Stimulated activated CD4-positive, alpha-beta T cell treated with anti-CD3 and anti-CD28 coated beads, Interleukin-12 subunit alpha, Interleukin-12 subunit beta, amount 100 ng/mL, for 24 hours (primary cell): Measurements from ENCODE around the gene PODXL.
A peak's percentile ranks its signal among the peaks of the same experiment; 100 is the strongest.
"Not testable (repeated sequence)": the region's sequence is repeated elsewhere in the genome, so short reads cannot be mapped to it uniquely, and the experiment has no call there.

Experiments used
- DNase-seq, 2 experiments: peaks; one replicate each; pipeline ENCODE4 v3.0.0-alpha.2; 2020; ENCODE audit warnings: low read depth in 2 of 2

The PODXL gene

DNA sequence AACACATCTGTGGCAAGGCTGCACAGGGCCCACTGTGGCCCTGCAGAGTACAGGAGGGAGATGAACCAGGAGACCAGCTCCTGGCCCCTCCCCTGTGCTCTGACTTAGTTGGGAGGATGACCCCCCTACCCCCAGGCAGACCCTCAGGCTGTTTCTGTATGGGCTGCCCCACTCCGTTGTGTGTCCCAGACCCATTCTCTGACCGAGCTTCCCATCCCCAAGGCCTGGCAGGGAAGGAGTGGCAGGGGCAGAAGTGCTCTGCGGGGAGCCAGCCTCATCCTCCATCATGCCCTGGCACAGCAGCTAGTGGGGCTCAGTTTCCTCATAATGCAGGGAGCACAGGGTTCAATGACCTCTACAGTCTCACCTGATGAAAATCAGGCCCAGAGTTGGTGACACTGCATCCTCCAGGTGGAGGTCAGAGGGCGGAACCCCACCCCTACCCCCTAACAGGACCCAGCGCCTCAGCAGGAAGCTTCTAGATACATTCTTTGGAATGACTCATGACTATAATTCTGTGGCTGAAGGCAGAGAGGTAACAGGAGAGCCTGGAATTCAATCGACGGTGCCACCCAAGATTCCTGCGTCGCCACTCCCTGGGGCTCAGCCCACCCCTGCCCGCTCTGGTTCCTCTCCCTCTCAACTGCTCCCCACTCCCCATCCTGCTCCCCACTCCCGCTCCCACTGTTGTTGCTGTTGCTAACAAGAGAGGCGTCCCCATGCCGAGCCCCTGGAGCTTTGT lies 18.2 kb downstream of the PODXL start:
- DNase-seq, result no peak

DNA sequence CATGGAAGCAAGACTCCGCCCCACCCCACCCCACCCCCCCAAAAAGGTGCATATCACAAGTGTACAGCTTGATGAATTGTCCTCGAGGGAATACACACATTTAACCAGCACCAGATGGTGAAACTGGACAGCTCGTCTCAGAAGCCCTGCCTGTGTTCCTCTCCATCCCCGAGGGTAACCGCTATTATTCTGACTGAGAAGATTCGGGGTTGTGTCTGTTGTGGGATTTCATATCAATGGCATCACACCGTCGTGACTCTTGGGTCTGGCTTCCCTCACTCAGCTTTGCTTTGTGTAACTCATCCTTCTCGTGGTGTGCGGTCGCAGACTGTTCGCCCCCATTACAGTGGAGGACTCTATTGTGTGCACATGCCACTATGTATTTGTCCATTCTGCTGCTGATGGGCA lies 18.9 kb downstream of the PODXL start:
- DNase-seq, result no peak

DNA sequence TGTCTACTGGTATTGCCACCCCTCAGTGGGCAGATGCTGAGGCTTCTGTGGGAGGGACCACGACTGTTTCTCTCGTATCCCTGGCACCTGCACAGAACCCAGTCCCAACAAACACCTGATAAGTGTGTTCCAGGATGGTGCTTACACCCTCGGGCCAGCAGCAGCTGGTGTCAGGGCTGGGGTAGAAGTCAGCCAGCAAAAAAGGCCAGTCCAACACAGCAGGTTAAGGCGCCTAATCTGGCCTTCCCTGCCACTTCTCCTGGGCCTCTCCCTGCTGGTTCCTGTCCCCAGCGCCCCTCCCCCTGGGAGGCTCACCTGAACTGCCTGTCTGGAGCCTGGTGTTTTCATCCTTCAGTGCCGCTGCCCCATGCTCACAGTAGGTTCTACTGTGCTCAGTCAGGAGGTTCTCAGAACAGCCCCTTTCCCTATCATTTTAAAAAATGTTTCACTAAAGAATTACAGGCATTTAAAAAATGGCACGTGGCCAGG lies 20.0 kb downstream of the PODXL start:
- DNase-seq, result no peak

DNA sequence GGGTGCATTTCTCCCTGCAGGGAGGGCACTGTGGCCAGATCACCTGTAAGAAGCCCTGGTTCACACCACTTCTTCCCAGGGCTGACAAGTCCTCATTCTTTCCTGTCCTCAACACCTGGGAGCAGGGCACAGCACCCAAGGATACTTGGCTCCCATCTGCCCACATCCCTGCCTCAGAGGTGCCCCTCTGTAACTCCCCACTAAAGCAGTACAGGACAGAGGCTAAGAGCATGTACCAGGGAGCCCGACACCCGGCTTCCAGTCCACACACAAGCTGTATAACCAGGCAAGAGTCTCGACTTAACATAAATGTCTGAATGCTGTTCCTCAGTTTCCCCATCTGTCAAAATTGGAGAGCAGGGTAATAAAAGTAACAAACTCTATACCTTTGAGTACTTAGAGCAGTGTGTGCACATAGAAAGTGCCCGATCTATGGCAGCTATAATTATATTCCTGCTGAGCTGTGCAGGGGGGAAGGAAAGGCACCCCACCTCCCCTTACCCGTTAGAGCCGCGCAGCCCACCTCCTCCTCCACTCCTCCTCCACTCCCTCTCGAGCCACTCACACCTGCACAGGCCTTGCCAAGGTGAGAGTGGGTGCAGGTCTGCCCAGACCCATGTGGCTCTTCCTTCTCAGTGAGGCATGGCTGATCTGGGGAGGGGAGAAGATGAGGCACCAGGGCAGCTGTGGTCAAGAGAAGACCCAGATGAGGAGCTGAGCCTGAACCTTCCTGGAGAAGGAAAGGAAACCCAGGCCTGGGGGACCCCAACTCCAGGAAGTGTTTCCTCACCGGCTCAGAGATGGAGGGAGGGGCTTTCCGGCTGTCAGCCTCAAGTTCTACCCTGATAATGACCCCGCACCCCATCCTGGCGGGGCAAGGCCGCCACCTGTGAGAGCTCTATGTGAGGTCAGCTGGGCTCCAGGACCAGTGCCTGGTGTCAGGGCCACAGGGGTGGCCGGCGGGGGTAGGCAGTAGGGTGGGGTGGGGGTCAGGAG lies 22.6 kb downstream of the PODXL start:
- DNase-seq, result no peak

DNA sequence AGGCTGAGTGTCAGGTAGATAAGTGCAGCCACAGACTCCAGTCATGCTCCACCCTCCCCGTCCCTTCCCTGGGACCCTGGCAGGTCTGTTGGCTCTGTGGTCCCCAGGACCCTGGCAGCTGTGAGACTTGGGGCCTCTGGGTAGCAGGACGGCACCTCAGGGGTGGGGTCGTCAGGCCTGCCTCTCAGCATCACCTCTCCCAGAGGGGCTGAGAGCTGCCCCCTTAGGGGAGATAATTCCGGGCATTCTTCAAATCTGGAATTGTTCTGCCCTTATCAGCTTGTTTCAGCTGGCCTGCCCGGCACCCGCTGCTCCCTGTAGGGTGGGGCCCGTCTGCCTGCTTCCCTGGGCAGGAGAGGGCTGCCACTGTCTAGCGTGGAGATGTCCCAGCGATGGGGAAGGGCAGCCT lies 23.3 kb downstream of the PODXL start:
- no peak for DNase-seq

DNA sequence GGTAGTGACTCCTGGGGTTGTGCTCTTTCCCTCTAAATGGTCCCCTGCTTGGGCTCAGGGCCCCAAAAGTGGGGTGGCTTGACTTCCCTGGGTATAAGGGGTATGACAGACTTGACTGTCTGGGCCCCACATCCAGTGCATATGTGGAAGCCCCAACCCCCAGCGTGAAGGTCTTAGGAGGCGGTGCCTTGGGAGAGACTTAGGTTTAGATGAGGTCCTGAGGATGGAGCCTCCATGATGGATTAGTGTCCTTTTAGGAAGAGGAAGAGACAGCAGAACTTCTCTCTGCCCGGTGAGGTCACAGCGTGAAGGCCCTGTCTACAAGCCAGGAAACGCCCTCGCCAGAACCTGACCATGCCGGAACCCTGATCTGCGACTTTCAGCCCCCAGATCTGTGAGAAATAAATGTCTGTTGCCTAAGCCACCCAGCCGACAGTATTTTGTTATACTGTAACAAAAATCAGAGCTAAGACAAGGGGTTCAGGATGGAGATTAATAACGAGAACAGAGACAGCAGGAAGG lies 23.8 kb downstream of the PODXL start:
- DNase-seq, result no peak

DNA sequence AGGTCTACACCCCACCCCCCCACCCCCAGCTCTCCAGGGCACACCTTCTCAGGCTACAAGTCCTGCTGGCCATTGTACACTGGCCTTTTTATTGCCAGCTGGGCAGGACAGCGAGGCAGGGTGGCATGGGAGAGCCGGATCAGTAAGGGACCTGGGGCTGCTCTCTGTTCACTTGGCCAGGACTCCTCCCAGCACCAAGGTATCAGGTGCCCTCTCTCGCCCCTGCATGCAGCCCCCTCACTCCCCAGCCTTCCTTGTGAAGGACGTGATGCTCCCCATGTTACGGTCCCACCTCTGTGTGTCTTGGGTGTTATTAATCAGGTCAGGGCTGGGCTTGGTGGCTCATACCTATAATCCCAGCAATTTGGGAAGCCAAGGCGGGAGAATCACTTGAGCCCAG lies 26.3 kb downstream of the PODXL start:
- DNase-seq, result no peak

DNA sequence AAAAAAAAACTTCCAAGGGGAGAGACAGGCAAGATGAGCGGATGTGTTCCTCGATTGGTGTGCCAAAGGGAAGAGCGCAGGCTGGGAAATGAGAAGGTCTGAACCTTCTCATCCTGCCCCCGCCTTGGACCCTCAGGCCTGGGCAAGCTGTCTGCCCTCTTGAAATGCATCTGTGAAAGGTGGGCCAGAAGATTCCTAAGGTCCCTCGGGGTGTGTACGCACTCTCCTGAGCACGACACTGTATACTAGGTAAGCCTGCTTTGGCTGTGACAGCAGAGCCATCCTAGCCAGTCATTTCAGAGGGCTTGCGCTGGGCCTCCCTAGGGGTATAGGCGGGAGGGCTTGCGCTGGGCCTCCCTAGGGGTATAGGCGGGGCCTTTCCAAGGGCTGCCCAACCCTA lies 26.8 kb downstream of the PODXL start:
- no peak for DNase-seq

DNA sequence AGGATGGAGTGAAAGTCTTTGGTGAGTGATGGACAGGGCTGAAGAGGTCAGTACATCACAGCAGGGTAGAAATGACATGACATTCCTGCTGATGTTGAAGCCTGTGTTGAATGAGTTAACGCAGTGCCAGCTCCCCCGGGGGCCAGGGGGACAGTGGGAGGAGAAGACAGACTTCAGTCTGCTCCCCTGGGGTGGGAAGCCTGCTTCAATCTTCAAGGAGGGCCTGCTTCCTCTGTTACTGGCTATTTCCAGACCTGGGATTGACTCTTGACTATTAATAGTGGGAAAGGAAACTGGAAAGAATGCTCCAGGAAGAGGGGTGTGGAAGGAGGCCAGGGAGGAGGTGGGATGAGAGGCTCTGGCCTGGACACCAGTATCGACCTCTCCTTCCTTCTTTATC lies 27.2 kb downstream of the PODXL start:
- no peak for DNase-seq

DNA sequence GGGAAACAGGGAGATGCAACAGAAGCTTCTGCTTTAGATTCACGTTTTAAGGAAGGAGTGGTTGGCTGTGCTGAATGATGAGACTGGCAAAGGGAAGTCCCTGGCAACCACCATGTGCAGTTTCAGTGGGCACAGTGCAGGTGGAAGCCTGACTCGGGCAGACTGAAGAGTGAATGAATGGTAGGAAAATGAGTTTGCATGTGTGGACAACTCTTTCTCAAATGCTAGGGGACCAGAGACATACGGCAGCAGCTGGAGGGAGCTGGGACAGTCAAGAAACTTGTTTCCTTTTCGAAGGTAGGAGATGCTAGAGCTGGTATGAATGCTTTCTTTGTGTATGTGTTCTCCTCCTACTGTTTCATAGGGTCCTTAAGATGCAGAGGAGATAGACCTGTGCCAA lies 29.0 kb downstream of the PODXL start:
- no peak for DNase-seq

DNA sequence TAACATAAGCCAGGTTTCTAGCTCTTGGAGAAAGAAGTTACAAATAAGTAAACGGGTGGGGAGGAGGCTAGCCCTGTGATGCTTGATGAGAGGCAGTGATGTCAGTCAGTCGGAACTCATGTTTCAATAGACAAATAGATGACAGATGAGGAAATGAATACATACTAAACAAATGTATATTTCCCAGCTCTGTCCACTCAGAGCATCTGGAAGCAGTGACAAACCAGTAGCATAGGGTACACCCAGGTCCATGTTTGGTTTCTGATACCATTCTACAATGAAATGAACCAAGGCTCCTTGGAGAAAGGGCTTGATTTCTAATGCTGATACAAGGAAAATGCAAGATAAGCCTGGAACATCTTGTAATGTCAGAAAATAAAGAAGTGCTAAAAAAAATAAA lies 30.6 kb downstream of the PODXL start:
- no peak for DNase-seq

DNA sequence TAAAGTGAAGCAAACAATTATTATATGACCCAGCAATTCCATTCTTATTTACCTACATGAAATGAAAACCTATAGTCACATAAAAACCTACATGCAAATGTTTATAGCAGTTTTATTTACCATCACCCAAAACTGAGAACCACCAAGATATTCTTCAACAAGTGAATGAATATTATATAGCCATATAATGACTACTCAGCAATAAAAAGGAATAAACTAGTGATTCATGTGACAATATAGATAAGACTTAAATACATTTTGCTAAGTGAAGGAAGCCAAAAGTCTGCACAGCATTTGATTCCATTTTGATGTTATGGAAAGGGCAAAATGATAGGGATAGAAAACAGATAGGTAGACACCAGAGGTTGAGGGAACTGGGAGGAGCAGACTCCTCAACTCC lies 31.7 kb downstream of the PODXL start:
- DNase-seq, result no peak

DNA sequence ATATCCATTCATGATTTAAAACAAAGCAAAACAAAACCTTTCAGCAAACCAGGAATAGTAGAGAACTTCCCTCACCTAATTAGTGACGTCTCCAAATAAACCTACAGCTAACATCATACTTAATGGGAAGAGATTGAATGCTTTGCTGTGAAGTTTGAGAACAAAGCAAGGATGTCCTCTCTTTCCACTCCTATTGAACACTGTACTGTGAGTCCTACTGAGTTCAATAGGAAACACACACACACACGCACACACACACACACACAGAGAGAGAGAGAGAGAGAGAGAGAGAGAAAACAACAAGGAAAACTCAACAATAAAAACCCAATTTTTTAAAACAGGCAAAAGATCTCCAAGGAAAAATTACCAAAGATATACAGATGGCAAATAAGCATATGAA lies 32.3 kb downstream of the PODXL start:
- DNase-seq, result no peak

DNA sequence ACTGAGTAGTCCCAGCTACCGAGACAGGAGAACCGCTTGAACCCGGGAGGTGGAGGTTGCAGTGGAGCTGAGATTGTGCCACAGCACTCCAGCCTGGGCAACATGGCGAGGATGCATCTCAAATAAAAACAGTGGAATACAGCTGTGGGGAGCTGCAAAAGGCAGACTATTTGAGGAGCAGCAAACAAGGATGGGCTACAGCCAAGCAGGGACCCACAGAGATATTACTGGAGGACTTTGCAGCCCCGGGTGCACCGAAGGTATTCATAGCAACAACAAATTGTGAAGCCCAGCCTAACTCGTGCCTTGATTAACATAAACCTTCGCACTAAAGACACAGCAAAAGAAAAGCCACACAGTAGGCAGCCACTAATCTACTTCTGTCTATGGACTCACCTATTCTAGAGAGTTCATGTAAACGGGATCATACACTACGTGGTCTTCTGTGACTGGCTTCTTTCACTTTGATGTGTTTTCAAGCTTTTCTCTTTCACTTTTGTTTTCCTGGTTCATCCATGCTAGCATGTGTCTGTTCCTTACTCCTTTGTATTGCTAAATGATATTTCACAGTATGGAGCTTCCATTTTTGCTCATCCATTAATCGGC lies 34.0 kb downstream of the PODXL start:
- no peak for DNase-seq

DNA sequence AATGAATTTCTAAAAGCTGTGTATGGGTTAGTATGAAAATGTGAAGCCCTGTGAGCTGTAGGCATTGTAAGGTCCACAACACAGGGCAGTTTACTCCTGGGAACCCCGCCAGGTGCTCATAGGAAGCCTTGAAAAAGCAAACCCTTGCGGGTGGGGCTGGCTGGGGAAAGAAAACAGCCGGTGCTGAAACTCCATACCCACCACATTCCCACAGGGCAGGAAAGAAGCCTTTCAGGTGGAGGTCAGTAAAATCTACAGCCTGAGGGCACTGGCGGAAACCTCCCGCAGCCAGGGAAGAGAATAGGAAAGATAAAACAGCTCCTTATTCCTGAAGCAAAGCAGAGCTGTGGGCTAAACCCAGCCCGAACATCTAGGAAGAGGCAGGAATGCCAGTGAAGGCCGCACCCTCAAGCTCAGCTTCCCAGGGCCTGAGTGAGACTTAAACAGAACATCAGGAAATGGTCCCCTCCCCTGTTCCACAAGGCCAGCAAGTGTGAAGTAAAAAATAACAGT lies 34.7 kb downstream of the PODXL start:
- DNase-seq, result no peak

DNA sequence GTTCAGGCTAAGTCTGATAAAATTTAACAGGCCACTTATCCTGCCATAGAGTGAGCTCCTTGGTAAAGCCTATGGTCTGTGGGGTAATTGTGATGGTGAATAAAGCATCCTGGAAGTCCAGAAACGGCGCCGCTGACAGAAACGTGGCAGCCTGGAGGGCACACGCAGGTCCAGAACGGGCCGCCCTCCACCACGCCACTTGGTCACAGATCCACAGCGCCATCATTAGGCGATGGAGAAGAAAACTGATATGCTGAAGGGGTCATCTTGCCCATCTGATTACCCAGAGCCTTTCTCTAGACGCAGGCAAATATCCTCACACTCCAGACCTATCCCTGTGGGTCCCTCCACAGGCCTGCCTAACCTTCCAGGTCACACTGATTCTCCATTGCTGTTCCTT lies 37.8 kb downstream of the PODXL start:
- DNase-seq, result no peak

DNA sequence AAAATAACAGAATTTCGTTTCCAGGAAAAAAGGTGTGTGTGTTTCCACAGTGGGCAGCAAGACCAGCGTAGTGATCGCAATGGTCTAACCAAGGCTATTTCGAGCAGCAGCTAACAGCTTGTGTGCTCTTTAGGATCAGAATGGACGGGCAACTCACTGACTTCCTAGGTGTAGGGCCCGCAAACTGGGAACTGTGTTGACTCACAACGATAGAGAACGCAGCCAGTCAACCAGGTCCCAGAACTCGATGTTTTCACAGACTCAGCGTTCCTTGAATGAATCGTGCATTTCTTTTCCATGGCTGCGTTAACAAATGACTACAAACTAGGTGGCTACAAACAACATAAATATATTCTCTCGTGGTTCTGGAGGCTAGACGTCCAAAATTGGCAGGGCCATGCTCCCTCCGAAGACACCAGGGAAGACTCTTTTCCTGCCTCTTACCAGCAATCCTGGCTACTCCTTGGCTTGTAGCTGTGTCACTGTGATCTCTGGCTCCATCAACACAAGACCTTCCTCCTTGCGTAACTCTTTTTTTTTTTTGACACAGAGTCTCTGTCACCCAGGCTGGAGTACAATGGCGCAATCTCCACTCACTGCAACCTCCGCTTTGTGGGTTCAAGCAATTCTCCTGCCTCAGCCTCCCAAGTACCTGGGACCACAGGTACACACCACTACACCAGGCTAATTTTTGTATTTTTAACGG lies 39.1 kb downstream of the PODXL start:
- DNase-seq, result no peak

DNA sequence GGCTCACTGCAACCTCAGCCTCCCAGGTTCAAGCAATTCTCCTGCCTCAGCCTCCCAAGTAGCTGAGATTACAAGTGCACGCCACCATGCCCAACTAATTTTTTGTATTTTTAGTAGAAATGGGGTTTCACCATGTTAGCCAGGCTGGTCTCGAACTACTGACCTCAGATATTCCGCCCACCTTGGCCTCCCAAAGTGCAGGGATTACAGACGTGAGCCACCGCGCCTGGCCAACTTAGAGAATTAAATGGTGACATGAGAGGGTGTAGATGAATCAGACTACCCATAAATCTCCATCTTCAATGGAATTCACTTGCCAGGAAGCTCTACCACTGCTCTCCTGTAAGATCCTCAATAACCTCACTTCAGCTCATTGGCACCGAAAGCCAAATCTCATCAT lies 41.0 kb downstream of the PODXL start:
- DNase-seq, result not testable (repeated sequence)

DNA sequence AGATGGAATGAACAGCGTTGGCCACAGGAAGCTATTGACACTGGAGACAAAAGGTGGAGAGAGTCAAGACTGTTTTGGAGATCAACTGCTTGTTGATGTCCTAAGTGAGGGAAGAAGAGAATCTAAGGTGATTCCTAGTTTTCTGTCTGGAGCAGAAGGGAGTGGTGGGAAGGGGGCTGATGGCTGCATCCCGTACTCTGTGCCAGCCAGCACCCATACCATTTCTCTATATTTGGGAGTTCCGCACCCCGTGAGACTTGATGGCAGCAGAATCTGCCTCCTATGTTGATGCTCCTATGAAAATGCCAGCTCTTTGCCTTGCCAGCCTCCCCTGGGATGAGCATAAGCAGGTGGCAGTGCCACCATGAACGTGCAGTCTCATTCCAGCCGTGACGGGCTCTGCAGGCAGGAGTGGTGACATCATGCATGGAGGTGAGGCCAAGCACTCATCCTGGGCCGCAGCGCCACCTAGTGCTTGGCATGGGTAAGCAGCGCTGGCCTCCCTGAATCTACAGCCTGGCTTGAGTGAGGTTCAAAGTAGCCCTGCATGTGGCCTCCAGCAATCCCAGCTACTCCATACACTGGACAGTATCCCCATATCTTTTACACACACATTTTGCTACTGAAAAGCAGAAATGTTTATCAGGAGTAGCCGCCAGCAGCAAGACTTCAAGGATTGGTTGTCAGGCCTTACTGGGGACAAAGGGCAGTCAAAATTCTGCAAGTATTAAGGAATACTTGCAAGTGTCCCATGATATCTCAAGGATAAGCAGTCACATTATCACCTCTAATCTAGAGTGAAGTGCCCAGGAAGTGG lies 43.0 kb downstream of the PODXL start:
- peak; percentile 55 to 79 for DNase-seq

DNA sequence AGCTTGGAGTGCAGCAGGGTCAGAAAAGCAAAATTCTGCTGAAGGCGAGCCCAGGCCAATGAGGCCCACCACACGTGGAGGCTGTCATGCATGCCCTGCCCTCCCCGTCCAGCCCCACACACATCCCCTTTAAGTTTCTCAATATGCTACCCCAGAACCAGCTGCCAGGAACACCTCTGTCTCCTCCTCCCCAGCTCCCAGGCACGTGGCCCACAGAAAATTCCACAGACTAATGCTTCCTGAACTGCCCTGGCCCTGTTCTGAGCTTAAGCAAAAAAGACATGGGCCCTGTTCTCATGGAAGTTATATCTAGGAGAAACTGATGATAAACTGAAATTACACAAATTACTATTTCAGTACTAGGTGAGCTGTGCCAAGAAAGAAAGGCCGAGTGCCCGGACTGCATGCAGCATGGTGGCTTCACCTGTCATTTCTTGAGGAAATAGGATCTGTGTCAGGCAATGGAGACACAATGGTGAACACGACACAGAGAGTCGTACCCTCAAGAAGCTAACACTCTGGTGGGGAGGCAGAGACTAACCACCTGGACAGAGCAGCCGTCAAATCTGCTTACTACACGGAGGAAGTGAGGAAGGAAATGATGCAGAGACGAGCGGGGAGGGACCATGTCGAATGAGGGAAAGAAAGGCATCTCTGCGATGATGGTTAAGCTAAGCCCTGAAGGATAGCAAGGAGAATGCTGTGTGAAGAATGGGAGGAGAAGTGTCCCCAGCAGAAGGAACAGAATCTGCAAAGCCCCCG lies 44.5 kb downstream of the PODXL start:
- DNase-seq, result no peak
